ENCODE results near the gene TDRKH. TPM values are rescaled to one million over a fixed set of nuclear protein-coding genes. Genes with fewer than 3 reads are reported as not detected.

Gene TDRKH
- total and polyA plus RNA-seq, 4 donors: 1.5 to 6.7 (median 3.8) TPM

DNA sequence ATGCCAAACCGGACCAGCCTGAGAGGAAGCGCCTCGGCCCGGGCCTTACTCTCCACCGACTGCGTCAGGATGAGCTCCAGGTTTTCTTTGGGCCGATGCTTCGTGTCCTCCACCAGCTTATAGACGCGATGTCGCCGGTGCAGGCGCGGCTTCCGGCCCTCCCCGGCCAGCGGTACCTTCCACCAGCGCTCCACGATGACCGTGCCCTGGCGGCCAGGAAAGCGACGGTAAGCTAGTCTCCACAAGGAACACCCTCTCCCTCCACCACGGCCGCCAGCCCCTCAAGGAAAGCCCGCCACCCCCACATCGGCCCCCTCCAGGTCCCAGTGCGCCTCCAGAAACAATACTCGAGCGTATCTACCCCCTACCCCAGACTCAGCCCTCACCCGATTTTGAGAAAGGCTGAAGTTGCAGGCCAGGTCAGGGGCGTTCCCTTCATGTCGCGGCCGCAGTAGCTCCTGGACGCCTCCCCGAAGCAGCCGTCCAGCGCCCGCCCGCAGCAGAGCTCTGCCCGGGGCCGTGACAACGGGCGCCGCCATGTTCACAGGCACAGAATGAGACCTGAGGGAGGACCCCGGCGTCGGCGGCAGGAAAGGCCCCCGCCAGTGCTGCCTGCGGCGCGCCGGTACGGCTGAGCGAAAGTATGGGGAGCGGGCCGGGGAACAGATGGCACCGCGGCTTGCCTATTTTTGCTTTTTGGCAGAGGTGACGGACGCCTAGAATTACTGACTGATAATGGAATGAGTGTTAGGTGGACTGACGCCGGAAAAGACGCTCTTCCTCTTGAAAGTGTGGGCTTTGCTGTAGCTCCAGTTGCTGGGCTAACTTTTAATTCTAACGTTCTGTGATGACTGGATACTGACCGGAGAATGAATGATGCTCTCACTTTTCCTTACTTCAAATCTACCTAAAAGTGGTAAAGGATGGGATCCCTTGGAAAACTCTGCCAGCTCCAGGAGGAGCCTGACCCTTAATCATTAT lies 27.1 kb downstream of the TDRKH start, which contains the start of gene MRPL9:
TSS of gene MRPL9 (minus strand) at position 556 of the 981 bp plus-strand sequence. CDS start at position 539, 17 bp downstream.
- H3K9ac ChIP-seq (ENCODE audit: low read depth in 1 of 2, low read length in 2 of 2): peak within 1 kb of the TSS; percentile 31 to 71
- peaks cover 10 to 33% (median 26%) of the 10 kb centered on the region in 4 donors for H3K36me3 ChIP-seq (ENCODE audit: control insufficient read depth in 4 of 4, insufficient read depth in 3 of 4, low read depth in 1 of 4, low read length in 3 of 4)
- H3K9me3 ChIP-seq (ENCODE audit: control insufficient read depth in 4 of 4, low read length in 3 of 4): no peaks in the 10 kb centered on the region
- DNase-seq (ENCODE audit: low spot score): peak; percentile 85
- H3K4me3 ChIP-seq (ENCODE audit: low read depth in 1 of 3, low read length in 3 of 3): peak within 1 kb of the TSS; percentile 75 to 94 (median 87)
- H3K27ac ChIP-seq (ENCODE audit: low read depth in 1 of 2, low read length in 2 of 2): peak within 1 kb of the TSS; percentile 78 to 79
- peak in 1 of 2 donors; percentile 62 for TF ChIP-seq RAD21 (IDR thresholded peaks at IDR 0.05)
- TF ChIP-seq YY1 (IDR thresholded peaks at IDR 0.05): peak; percentile 98
- peak; percentile 46 for TF ChIP-seq TAF1 (conservative IDR thresholded peaks at IDR 0.05)
- TF ChIP-seq JUND (IDR thresholded peaks at IDR 0.05): no peak
- TF ChIP-seq, protein P1, sequence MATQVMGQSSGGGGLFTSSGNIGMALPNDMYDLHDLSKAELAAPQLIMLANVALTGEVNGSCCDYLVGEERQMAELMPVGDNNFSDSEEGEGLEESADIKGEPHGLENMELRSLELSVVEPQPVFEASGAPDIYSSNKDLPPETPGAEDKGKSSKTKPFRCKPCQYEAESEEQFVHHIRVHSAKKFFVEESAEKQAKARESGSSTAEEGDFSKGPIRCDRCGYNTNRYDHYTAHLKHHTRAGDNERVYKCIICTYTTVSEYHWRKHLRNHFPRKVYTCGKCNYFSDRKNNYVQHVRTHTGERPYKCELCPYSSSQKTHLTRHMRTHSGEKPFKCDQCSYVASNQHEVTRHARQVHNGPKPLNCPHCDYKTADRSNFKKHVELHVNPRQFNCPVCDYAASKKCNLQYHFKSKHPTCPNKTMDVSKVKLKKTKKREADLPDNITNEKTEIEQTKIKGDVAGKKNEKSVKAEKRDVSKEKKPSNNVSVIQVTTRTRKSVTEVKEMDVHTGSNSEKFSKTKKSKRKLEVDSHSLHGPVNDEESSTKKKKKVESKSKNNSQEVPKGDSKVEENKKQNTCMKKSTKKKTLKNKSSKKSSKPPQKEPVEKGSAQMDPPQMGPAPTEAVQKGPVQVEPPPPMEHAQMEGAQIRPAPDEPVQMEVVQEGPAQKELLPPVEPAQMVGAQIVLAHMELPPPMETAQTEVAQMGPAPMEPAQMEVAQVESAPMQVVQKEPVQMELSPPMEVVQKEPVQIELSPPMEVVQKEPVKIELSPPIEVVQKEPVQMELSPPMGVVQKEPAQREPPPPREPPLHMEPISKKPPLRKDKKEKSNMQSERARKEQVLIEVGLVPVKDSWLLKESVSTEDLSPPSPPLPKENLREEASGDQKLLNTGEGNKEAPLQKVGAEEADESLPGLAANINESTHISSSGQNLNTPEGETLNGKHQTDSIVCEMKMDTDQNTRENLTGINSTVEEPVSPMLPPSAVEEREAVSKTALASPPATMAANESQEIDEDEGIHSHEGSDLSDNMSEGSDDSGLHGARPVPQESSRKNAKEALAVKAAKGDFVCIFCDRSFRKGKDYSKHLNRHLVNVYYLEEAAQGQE (IDR thresholded peaks at IDR 0.05): peak; percentile 48
- TF ChIP-seq, protein P2, sequence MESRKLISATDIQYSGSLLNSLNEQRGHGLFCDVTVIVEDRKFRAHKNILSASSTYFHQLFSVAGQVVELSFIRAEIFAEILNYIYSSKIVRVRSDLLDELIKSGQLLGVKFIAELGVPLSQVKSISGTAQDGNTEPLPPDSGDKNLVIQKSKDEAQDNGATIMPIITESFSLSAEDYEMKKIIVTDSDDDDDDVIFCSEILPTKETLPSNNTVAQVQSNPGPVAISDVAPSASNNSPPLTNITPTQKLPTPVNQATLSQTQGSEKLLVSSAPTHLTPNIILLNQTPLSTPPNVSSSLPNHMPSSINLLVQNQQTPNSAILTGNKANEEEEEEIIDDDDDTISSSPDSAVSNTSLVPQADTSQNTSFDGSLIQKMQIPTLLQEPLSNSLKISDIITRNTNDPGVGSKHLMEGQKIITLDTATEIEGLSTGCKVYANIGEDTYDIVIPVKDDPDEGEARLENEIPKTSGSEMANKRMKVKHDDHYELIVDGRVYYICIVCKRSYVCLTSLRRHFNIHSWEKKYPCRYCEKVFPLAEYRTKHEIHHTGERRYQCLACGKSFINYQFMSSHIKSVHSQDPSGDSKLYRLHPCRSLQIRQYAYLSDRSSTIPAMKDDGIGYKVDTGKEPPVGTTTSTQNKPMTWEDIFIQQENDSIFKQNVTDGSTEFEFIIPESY (IDR thresholded peaks at IDR 0.05): peak; percentile 61
- TF ChIP-seq, protein P3, sequence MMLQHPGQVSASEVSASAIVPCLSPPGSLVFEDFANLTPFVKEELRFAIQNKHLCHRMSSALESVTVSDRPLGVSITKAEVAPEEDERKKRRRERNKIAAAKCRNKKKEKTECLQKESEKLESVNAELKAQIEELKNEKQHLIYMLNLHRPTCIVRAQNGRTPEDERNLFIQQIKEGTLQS (IDR thresholded peaks at IDR 0.05): no peak
- TF ChIP-seq SP1 (IDR thresholded peaks at IDR 0.05): peak; percentile 32
- TF ChIP-seq, protein P4, sequence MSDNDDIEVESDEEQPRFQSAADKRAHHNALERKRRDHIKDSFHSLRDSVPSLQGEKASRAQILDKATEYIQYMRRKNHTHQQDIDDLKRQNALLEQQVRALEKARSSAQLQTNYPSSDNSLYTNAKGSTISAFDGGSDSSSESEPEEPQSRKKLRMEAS (IDR thresholded peaks at IDR 0.05): peak; percentile 32
- TF ChIP-seq NR2F2 (IDR thresholded peaks at IDR 0.05): no peak
- no peak for TF ChIP-seq FOXA1 (IDR thresholded peaks at IDR 0.05)
- TF ChIP-seq HNF4A (conservative IDR thresholded peaks at IDR 0.05): no peak
- TF ChIP-seq FOXA2 (IDR thresholded peaks at IDR 0.05): peak; percentile 8
- TF ChIP-seq EGR1 (IDR thresholded peaks at IDR 0.05; ENCODE audit: low read depth in 2 of 2): no peak
- TF ChIP-seq HNF4G (IDR thresholded peaks at IDR 0.05): no peak
- no peak for TF ChIP-seq RXRA (IDR thresholded peaks at IDR 0.05)
- TF ChIP-seq GABPA (IDR thresholded peaks at IDR 0.05 in 1 of 2, conservative IDR thresholded peaks at IDR 0.05 in 1 of 2): peak in 1 of 2 donors; percentile 64
- TF ChIP-seq, protein P5, sequence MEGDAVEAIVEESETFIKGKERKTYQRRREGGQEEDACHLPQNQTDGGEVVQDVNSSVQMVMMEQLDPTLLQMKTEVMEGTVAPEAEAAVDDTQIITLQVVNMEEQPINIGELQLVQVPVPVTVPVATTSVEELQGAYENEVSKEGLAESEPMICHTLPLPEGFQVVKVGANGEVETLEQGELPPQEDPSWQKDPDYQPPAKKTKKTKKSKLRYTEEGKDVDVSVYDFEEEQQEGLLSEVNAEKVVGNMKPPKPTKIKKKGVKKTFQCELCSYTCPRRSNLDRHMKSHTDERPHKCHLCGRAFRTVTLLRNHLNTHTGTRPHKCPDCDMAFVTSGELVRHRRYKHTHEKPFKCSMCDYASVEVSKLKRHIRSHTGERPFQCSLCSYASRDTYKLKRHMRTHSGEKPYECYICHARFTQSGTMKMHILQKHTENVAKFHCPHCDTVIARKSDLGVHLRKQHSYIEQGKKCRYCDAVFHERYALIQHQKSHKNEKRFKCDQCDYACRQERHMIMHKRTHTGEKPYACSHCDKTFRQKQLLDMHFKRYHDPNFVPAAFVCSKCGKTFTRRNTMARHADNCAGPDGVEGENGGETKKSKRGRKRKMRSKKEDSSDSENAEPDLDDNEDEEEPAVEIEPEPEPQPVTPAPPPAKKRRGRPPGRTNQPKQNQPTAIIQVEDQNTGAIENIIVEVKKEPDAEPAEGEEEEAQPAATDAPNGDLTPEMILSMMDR (IDR thresholded peaks at IDR 0.05; ENCODE audit: low read depth, low read length, missing input control): no peak
- H3K4me1 ChIP-seq (ENCODE audit: control insufficient read depth in 4 of 4, insufficient read depth in 4 of 4, low read length in 3 of 4): peaks cover 3 to 16% (median 13%) of the 10 kb centered on the region in 4 donors
- H3K27me3 ChIP-seq (ENCODE audit: control insufficient read depth in 4 of 4, insufficient read depth in 4 of 4, low read length in 3 of 4): no peaks in the 10 kb centered on the region
- WGBS: under 1% methylated on average over 68 of the region's 68 CpGs
